ENCODE measurements around the gene RPS6KB2. TPM values are rescaled to one million over a fixed set of nuclear protein-coding genes. Genes with fewer than 3 reads are reported as not detected.
A peak's percentile ranks its signal among the peaks of the same experiment; 100 is the strongest.

RPS6KB2 gene
- total and polyA plus RNA-seq, 2 donors (not counting 1 experiment from before 2014, with no cell fraction given): 81.8 to 131 TPM

- no peaks in the 10 kb centered on the region for H4K20me1 ChIP-seq (ENCODE audit: control insufficient read depth, insufficient read depth, low read length, poor library complexity, severe bottlenecking)
- no peaks in the 10 kb centered on the region for H3K9me3 ChIP-seq (ENCODE audit: control extremely low read depth in 1 of 3, control insufficient read depth in 2 of 3, insufficient read depth in 1 of 3, low read length in 2 of 3)
- Mint-ChIP-seq H3K9me3 (ENCODE audit: insufficient read depth) (no peaks in the 10 kb centered on the region), H3K4me1 (peaks cover 68% of the 10 kb centered on the region), H3K27ac (peak overlapping the region; percentile 91), H3K4me3 (peak overlapping the region; percentile 89), H3K27me3 (no peaks in the 10 kb centered on the region)
- H3K79me2 ChIP-seq (ENCODE audit: control insufficient read depth, insufficient read depth, low read length): peaks cover 26% of the 10 kb centered on the region
- no peak for DNase-seq
- CTCF ChIA-PET: interaction anchor here (1.0 to 10.4 kb wide), 8 partner anchors 9 to 61 kb away, joined by 3 to 121 read pairs (median 6); partner anchors contain the start of genes PPP1CA, RPS6KB2, TBC1D10C and TMEM134
- H2AFZ ChIP-seq (ENCODE audit: insufficient read depth, low read depth, low read length, poor library complexity, severe bottlenecking): peak overlapping the region; percentile 23
- H3K27ac ChIP-seq (ENCODE audit: low read length in 2 of 2): peak overlapping the region; percentile 43 to 71
- no peak for TF ChIP-seq CTCF (IDR thresholded peaks at IDR 0.05)
- no peak for TF ChIP-seq EZH2 (IDR thresholded peaks at IDR 0.05; ENCODE audit: borderline replicate concordance, insufficient read depth, low read depth, low read length, poor library complexity, severe bottlenecking)
- H3K4me3 ChIP-seq (ENCODE audit: control extremely low read depth in 1 of 5, extremely low read depth in 1 of 5, insufficient read depth in 1 of 5, low read depth in 2 of 5, low read length in 4 of 5): peak overlapping the region in 2 of 5 experiments; percentile 7 to 21
- intact Hi-C loops (cut with micrococcal nuclease): no loop called here
- POLR2A ChIA-PET: interaction anchor here (0.8 to 10.7 kb wide), 11 partner anchors 9 to 117 kb away, joined by 3 to 195 read pairs (median 7); partner anchors contain the start of genes AIP, PPP1CA, PTPRCAP and RPS6KB2
- no peaks in the 10 kb centered on the region for H3K27me3 ChIP-seq (replicated peaks in 1 of 4; ENCODE audit: control extremely low read depth in 1 of 4, control insufficient read depth in 3 of 4, insufficient read depth in 4 of 4, low read length in 3 of 4)
- no peaks in the 10 kb centered on the region for H3K36me3 ChIP-seq (replicated peaks in 1 of 2; ENCODE audit: control extremely low read depth in 1 of 2, control insufficient read depth in 1 of 2, extremely low read depth in 1 of 2, insufficient read depth in 2 of 2, low read length in 1 of 2)
- peak overlapping the region; percentile 61 for H3K9ac ChIP-seq (ENCODE audit: low read length)
- peak overlapping the region; percentile 95 for H3K4me2 ChIP-seq (replicated peaks; ENCODE audit: low read depth, low read length, poor library complexity, severe bottlenecking)
- 86% methylated on average over 11 of the region's 12 CpGs for WGBS (ENCODE audit: insufficient coverage)
- peaks cover 72 to 83% of the 10 kb centered on the region in 2 donors for H3K4me1 ChIP-seq (ENCODE audit: control insufficient read depth in 2 of 2, insufficient read depth in 2 of 2, low read length in 2 of 2)
- no peak for ATAC-seq (ENCODE audit: low read depth)
Observed at GRCh38 chr11:67417425-67417824, 10.9 kb upstream of the RPS6KB2 start.
